ENCODE results near the gene CD34. TPM values are rescaled to one million over a fixed set of nuclear protein-coding genes. Genes with fewer than 3 reads are reported as not detected.
A peak's percentile ranks its signal among the peaks of the same experiment; 100 is the strongest.

CD34 gene
- polyA plus RNA-seq, 3 donors, result 87.1 to 108 (median 90.6) TPM

DNA sequence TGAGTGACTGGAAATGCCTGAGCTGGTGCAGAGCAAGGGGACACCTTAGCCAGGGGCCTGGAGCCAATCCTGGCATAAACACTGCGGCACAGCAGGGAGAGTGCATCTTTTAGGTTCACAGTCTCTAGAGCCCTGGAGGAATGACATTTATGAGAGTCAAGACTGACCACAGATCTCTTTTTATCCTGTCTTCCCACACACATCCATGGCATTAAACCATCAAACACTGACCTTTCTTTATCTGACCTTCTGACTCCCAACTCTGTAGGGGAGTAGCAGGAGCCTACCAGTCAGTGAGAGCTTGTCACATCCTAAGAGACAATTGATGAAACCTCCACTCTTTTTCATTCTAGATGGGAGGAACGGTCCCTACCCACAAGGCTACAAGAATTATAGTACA is 7.9 kb downstream of the CD34 start:
- DNase-seq, result no peak

GRCh38 chr1:207902566-207902965 is 8.4 kb downstream of the CD34 start:
- no peak for DNase-seq

- no peak for DNase-seq
Measured at GRCh38 chr1:207901041-207901653, 9.8 kb downstream of the CD34 start.

DNA sequence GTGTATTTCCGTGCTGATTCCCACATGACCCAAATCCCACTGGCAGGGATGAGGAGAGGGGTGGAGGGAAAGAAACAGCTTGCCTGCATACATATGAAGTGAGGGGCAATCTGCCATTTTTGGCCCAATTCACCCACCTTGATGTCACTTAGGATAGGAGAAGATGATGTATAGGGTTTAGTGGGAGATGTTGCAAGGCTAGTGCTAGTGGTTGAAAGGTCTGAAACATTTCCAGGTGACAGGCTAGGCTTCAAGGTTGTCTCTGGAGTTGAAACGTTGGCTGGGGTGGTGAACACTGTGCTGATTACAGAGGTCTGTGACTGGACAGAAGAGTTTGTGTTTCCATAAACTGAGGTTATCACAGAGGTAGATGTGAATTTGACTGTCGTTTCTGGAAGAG is 12.1 kb downstream of the CD34 start:
- DNase-seq, result no peak

- no peak for DNase-seq
Measured at GRCh38 chr1:207898260-207898659, 12.7 kb downstream of the CD34 start.

DNA sequence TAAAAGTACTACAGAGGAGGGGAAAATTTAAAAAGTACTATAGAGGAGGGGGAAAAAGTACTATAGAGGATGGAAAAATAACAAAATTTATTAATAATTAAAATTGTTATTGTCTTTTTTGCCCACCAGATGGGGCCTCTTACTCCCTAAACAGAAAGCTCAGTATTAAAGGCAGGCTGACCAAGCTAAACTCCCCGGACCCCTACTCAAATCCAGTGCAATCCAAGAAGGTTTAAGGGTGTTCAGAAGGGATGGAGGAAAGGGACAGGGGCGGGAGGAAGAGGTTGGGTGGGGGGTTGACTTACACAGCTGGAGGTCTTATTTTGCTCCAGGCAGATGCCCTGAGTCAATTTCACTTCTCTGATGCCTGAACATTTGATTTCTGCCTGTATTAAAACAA is 13.7 kb downstream of the CD34 start:
- DNase-seq, result no peak

- DNase-seq, result no peak
Measured at GRCh38 chr1:207896547-207896946, 14.4 kb downstream of the CD34 start.

- no peak for DNase-seq
Measured at GRCh38 chr1:207894704-207895103, 16.2 kb downstream of the CD34 start.

DNA sequence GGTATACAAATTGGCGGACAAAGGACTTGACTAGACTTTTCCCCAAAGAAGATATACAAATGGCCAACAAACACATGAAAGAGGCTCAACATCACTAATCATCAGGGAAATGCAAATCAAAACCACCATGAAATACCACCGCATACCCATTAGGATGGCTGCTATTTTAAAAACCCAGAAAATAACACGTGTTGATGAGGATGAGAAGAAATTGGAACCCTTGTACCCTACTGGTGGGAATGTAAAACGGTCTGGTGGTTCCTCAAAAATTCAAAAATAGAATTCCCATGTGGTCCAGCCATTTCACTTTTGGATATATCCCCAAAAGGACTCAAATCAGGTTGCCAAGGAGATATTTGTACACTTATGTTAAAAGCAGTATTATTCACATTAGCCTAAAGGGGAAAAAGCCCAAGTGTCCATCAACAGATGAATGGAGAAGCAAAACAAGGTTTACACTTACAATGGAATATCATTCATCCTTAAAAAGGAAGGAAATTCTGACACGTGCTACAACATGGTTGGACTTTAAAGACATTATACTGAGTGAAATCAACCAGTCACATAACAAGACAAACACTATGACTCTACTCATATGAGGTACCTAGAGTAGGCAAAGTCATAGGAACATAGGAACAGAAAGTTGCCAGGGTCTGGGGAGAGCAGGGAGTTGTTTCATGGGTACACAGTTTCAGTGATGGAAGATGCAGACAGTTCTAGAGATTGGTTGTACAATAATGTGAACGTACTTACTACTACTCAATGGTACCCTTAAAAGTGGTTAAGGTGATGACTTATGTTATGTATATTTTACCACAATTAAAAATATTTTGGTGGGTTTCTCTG is 17.0 kb downstream of the CD34 start:
- DNase-seq, result no peak

GRCh38 chr1:207892764-207893163 is 18.2 kb downstream of the CD34 start:
- DNase-seq, result no peak

- DNase-seq, result no peak
Measured at GRCh38 chr1:207891148-207891547, 19.8 kb downstream of the CD34 start.

DNA sequence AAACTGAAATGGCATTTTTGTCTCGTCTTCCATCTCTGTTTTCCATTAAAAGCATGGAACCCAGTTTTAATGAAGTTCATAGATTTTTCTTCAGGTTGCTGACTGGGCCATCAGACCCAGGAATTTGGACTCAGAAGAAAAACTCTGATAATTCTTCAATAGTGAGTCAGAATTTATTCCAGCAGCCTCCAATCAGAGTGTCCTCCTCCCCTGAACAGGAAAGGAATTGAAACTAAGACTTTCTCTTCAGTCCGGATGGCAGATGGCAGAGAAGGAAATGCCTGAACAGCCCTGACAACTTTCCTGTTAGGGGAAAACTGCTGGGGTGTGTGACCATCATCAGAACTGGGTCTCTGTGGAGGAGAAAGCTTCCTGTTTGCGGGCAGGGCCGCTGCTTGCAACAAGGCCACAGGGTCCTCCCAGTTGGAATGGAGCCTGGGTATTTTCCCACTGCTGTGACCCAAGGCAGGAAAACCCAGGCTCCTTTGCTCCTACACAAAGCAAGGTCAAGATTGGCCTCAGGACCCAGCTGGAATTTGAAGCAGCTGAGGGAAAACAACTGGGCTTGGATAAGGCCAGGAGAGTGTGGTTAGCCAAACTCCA is 20.7 kb downstream of the CD34 start:
- DNase-seq, result peak; percentile 52

DNA sequence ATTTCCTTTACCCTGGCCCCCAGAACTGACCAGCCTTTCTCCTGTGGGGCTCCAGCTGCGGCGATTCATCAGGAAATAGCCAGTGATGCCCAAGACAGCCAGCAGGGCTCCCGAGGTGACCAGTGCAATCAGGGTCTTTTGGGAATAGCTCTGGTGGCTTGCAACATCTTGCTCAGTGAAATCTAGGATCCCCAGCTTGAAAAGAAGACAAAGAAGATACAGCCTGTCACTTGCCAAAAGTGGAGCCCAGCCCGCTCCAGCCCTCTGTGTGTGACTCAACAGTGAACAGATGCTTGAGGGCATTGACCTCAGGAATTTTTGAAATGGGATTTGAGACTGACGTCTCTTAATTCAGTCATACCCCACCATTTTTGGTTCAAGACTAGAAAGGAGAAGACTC is 22.3 kb downstream of the CD34 start:
- no peak for DNase-seq

DNA sequence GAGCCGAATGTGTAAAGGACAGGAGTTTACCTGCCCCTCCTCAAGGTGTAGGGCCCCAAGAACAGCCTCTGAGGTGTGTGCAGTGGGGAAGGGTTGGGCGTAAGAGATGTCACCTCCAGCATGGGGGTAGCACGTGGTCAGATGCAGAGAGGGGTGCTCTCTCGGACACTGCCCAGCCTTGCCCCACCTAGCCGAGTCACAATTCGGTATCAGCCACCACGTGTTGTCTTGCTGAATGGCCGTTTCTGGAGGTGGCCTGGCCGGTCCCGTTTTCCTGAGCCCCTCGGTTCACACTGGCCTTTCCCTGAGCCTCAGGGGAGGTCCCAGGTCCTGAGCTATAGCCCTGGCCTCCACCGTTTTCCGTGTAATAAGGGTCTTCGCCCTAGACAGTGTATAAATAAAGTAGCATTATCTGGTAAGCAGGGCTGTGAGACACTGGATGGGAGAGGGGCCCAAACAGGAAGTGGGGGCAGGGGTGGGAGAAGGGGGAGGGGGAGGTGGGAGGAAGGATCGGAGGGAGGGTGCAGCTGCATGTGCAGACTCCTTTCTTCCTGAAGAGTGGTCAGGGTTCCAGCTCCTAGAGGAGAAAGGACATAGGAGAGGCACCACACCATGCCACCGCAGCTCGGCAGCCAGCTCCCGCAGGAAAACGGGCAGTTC is 23.3 kb downstream of the CD34 start:
- DNase-seq, result no peak

DNA sequence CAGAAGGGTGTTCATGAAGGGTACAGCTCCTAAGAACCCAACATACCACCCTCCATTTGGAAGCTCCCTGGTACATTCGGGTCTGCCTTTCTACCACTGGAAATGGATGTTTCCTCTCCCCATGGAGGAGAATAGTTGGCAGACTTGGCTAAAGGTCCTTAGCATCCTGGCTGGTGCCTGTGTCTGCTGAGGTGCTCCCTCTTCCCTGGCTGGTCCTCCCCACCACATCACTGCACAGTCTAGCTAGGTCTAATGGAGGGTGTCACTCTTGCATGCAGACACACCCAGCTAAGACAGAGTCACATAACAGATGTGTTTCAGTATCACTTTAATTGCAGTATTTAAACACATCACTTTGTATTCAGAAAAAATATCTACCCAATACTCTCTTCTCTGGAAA is 24.7 kb downstream of the CD34 start:
- DNase-seq, result no peak

- DNase-seq, result peak; percentile 80
Measured at GRCh38 chr1:207885129-207886032, 25.5 kb downstream of the CD34 start.

DNA sequence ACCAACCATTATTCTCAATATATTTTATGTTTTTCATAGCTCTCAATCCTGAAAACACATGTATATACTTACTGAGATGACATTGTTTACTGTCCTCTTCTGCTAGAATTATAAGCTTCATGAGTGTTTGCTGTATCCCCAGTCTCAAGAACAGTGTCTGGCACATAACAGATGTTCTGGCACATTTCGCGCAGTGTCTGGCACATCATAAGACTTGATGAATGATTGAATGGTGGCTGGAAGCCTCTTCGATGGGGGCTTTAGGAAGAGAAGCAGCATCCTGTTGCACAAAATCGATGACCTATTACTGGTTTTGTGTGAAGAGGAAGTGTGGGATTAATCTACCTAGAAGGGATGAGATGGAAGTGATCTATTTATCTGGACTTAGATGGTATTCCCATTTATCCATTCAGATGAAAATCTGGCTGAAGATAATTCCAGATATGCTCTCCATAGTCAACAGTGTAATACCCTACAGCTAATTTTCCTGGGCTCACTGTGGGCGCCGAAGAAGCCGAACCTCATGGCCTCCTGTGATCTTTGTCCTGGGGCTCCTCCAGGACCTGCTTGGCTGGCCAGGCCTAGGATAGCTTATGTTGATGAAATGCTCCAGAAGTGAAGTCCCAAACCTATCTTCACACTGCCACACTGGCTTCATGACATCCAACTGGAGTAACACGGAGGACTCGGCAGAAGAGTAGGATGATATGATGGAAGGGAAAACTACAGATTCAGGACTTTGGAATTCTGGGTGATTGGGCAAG is 26.5 kb downstream of the CD34 start:
- DNase-seq, result no peak

- no peak for DNase-seq
Measured at GRCh38 chr1:207883660-207884250, 27.2 kb downstream of the CD34 start.

DNA sequence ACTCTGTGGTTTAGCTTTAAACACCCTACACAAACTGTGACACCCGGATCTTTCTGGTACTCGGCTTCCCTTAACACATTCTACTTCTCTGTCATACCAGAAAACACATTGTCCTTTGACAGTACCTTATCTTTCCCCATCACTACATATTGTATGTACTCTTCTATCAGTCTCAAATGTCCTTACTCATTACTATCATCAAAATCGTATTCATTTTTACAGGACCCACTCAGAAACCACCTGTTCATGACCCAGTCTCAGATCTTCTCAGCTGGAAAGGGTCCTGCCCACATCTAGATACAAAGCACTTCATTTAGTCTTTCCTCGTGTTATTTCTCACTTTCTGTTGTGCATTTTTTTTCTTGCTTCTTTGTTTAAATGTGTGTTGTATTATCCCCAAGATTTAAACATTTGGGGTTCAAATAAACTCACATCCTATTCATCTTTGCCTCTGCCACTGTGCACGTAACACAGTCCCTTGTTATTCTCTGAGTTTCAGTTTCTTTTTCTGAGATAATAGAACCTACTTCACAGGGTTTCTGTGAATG is 27.7 kb downstream of the CD34 start:
- DNase-seq, result no peak

- no peak for DNase-seq
Measured at GRCh38 chr1:207882692-207883091, 28.2 kb downstream of the CD34 start.

All from renal pelvis (tissue), 4 donors.